K562 (cell line): ENCODE data around the gene SH3D19.

Experiments used
- GMEB1 ChIP-seq: fragments of 250-450 bp; sonication (Bioruptor Pico); IDR thresholded peaks from 2 replicates; pipeline ENCODE4 v1.4.0; 2020; ENCODE audit warnings: mild to moderate bottlenecking
- HES1 ChIP-seq: fragments of 450-650 bp; IDR thresholded peaks from 2 replicates; pipeline ENCODE4 v1.6.1; 2016; ENCODE audit warnings: low read depth, mild to moderate bottlenecking, moderate library complexity
- JUN ChIP-seq, 2 experiments: sonication (generic) in 1 of 2; formaldehyde crosslinking in 1 of 2; IDR thresholded peaks; 2 replicates each; pipeline versions ENCODE4 v1.6.1 to v1.8.0; 2012 to 2022; ENCODE audit warnings: borderline replicate concordance in 2 of 2, mild to moderate bottlenecking in 2 of 2, improper control_type of control experiment in 1 of 2, low read depth in 1 of 2, low read length in 1 of 2, missing genetic modification reagents in 1 of 2
- NCOR1 ChIP-seq: fragments of 450-650 bp; IDR thresholded peaks from 2 replicates; pipeline ENCODE4 v1.6.1; 2016; ENCODE audit warnings: mild to moderate bottlenecking, moderate library complexity
- POLR2A ChIP-seq: fragments of 450-650 bp; conservative IDR thresholded peaks from 2 replicates; pipeline ENCODE4 v1.6.1; 2016
- ZZZ3 ChIP-seq: fragments of 450-650 bp; IDR thresholded peaks from 2 replicates; pipeline ENCODE4 v1.6.1; 2016; ENCODE audit warnings: antibody characterized with exemption, mild to moderate bottlenecking, moderate library complexity

DNA sequence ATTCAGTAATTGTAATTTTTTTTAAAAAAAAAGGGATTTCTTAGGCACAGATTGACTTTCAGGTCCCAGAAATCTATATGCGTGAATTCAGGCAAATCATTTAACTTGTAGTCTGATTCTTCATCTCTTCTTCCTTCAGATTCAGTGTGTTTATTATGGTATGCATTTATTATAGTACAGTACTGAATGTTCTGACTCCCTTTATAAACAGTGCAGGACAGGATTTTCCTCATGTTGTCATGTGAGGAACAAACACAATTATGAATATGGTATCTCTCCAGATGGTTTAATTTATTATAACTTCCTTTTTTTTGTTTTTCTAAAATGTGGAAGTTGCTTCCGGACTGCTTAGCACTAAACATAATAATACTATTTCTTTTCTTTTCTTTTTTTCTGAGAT is 171.8 kb downstream of the SH3D19 start:
- TF ChIP-seq NCOR1 (no peak), POLR2A (no peak), GMEB1 (no peak), HES1 (no peak), ZZZ3 (no peak), JUN (IDR thresholded peaks at IDR 0.05; ENCODE audit: borderline replicate concordance, low read depth, low read length) (no peak), JUN (CRISPR knock-in tag; IDR thresholded peaks at IDR 0.05; ENCODE audit: borderline replicate concordance) (no peak)
